HG03571 (cell line): ENCODE measurements around the gene ATP5MC2.

Source experiments
- ATAC-seq: cut with Tn5 transposase; IDR thresholded peaks from one replicate; pipeline ENCODE4 v1.9.1; 2021; ENCODE audit not compliant: unreplicated experiment

ATP5MC2 gene

DNA sequence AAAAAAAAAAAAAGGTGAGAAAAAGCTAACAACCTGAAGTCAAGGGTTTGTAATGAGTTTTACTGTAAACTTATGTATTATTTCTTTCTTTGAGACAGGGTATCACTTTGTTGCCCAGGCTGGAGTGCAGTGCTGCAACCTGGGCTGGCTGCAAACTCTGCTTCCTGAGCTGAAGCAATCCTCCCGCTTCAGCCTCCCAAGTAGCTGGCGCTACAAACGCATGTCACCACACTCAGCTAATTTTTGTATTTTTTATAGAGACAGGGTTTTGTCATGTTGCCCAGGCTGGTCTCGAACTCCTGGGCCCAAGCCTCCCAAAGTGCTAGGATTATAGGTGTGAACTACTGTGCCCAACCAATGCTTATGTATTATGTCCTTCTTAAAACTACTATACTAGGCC is 58.9 kb downstream of the ATP5MC2 start:
- ATAC-seq, result no peak
